Mesothelial cell of epicardium (in vitro differentiated cells): ENCODE results near the gene BTD. TPM values are rescaled to one million over a fixed set of nuclear protein-coding genes. Genes with fewer than 3 reads are reported as not detected.
"Not testable (repeated sequence)": the region's sequence is repeated elsewhere in the genome, so short reads cannot be mapped to it uniquely, and the experiment has no call there.

ENCODE experiments used
- DNase-seq, 2 experiments: peaks; one replicate each; pipeline ENCODE4 v3.0.0; 2021; ENCODE audit warnings: low spot score in 2 of 2; ENCODE audit not compliant: unreplicated experiment in 2 of 2
- H3K27ac Mint-ChIP-seq: 2 replicates; pipeline ENCODE4 v1.8.0; 2021; ENCODE audit warnings: mixed read lengths
- H3K27me3 Mint-ChIP-seq: 2 replicates; pipeline ENCODE4 v1.8.0; 2021; ENCODE audit warnings: low read depth, mixed read lengths
- H3K36me3 Mint-ChIP-seq: 2 replicates; pipeline ENCODE4 v1.8.0; 2021; ENCODE audit warnings: mixed read lengths
- H3K4me1 Mint-ChIP-seq: 2 replicates; pipeline ENCODE4 v1.8.0; 2021; ENCODE audit warnings: mixed read lengths
- H3K4me3 Mint-ChIP-seq: 2 replicates; pipeline ENCODE4 v1.8.0; 2021; ENCODE audit warnings: mild to moderate bottlenecking, moderate library complexity, mixed read lengths
- H3K9me3 Mint-ChIP-seq: 2 replicates; pipeline ENCODE4 v1.8.0; 2021; ENCODE audit warnings: mixed read lengths
- total RNA-seq: library from RNA; stranded (reverse); gene quantifications from 3 replicates; pipeline ENCODE4 v1.2.1, GENCODE V29; 2021
- TF ChIP-seq, protein P1 (sequence below): fragments of 200-600 bp; sonication (generic); IDR thresholded peaks from one replicate; pipeline ENCODE4 v1.5.0; 2021; ENCODE audit warnings: antibody characterized with exemption; ENCODE audit not compliant: unreplicated experiment

Gene BTD
- total RNA-seq, 1 donor from 2014 or later = 12.5 TPM

DNA sequence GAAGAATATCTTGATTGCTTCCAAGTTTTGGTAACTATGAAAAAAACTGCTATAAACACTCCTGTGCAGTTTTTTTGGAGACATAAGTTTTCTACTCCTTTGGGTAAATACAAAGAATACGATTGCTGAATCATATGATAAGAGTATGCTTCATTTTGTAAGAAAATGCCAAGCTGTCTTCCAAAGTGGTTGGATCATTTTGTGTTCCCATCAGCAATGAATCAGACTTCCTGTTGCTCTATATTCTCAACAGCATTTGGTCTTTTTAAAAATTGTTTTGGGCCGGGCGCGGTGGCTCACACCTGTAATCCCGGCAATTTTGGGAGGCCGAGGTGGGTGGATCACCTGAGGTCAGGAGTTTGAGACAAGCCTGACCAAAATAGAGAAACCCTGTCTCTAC lies 14.5 kb downstream of the BTD start:
- Mint-ChIP-seq H3K4me3 (no peak overlapping the region), H3K27me3 (no peaks in the 10 kb centered on the region), H3K9me3 (peaks cover 27% of the 10 kb centered on the region), H3K27ac (no peak overlapping the region), H3K36me3 (peaks cover 19% of the 10 kb centered on the region), H3K4me1 (no peaks in the 10 kb centered on the region)
- TF ChIP-seq, protein P1, sequence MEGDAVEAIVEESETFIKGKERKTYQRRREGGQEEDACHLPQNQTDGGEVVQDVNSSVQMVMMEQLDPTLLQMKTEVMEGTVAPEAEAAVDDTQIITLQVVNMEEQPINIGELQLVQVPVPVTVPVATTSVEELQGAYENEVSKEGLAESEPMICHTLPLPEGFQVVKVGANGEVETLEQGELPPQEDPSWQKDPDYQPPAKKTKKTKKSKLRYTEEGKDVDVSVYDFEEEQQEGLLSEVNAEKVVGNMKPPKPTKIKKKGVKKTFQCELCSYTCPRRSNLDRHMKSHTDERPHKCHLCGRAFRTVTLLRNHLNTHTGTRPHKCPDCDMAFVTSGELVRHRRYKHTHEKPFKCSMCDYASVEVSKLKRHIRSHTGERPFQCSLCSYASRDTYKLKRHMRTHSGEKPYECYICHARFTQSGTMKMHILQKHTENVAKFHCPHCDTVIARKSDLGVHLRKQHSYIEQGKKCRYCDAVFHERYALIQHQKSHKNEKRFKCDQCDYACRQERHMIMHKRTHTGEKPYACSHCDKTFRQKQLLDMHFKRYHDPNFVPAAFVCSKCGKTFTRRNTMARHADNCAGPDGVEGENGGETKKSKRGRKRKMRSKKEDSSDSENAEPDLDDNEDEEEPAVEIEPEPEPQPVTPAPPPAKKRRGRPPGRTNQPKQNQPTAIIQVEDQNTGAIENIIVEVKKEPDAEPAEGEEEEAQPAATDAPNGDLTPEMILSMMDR = no peak
- no peak for DNase-seq

DNA sequence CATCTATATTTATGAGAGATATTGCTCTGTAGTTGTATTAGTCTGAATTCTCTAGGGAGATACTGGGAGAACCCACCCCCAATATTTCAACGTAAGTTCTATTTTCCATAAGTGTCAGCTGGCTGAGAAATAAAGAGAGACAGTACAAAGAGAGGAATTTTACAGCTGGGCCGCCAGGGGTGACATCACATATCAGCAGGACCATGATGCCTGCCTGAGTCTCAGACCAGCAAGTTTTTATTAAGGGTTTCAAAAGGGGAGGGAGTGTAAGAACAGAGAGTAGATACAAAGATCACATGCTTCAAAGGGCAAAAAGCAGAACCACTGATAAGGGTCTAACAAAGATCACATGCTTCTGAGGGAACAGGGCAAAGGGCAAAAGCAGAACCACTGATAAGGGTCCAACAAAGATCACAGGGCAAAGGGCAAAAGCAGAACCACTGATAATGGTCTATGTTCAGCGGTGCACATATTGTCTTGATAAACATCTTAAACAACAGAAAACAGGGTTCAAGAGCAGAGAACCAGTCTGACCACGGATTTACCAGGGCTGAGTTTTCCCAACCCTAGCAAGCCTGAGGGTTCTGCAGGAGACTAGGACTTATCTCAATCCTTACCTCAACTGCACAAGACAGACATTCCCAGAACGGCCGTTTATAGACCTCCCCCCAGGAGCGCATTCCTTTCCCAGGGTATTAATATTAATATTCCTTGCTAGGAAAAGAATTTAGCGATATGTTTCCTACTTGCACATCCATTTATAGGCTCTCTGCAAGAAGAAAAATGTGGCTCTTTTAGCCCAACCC lies 18.3 kb downstream of the BTD start:
- not testable (repeated sequence) for H3K27me3 Mint-ChIP-seq, H3K27ac Mint-ChIP-seq, H3K4me1 Mint-ChIP-seq, DNase-seq, H3K4me3 Mint-ChIP-seq
- Mint-ChIP-seq H3K36me3 (peaks cover 34% of the 10 kb centered on the region), H3K9me3 (peaks cover 48% of the 10 kb centered on the region)

DNA sequence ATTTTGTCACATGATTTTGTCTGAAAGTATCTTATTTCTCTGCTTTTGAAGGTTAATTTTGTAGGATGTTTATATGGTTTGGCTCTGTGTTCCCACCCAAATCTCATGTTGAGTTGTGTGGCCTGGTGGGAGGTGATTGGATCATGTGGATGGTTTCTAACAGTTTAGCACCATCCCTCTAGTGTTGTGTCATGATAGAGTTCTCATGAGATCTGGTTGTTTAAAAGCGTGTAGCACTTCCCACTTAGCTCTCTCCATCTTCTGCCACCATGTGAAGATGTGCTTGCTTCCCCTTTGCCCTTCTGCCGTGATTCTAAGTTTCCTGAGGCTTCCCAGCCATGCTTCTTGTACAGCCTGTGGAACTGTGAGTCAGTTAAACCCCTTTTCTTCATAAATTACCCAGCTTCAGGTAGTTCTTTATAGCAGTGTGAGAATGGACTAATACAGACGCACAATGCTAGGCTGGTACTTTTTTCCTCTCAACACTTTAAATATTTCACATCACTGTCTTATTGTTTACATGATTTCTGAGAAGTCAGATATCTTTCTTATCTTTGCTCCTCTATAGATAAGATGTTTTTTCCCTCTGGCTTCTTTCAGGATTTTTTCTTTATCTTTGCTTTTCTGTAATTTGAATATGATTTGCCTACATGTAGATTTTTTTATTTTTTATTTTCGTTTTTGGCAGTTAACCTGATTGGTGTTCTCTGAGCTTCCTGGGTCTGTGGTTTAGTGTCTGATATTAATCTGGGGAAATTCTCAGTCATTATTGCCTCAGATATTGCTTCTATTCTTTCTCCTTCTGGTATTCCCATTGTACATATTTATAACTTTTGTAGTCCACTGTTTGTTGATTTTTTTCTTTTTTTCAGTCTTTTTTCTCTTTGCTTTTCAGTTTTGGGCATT lies 22.2 kb downstream of the BTD start:
- TF ChIP-seq, protein P1 = no peak
- no peak for DNase-seq
- H3K27me3 Mint-ChIP-seq = no peaks in the 10 kb centered on the region
- peaks cover 44% of the 10 kb centered on the region for H3K9me3 Mint-ChIP-seq
- H3K27ac Mint-ChIP-seq = no peak overlapping the region
- peaks cover 32% of the 10 kb centered on the region for H3K36me3 Mint-ChIP-seq
- H3K4me1 Mint-ChIP-seq = no peaks in the 10 kb centered on the region
- H3K4me3 Mint-ChIP-seq = no peak overlapping the region

DNA sequence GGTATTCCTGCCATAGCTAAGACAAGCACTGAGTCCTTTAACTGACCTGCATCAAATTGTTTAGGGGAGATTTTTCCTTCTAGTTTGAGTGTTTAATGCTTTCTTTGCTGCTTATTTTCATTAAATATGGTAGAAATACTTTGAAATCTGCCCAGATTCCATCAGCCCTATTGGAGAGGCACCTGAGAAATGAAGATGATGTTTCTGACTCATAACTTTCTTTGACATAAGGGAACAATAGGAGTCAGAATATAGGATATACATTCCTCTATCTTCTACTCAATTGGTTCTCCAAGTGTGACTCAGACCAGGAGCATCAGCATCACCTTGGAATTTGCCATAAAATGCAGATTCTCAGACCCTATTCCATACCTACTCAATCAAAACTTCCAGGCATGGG lies 27.4 kb downstream of the BTD start:
- H3K4me1 Mint-ChIP-seq = peaks cover 40% of the 10 kb centered on the region
- no peaks in the 10 kb centered on the region for H3K27me3 Mint-ChIP-seq
- no peak for DNase-seq
- no peak overlapping the region for H3K4me3 Mint-ChIP-seq
- no peaks in the 10 kb centered on the region for H3K9me3 Mint-ChIP-seq
- no peaks in the 10 kb centered on the region for H3K36me3 Mint-ChIP-seq
- TF ChIP-seq, protein P1 = no peak
- H3K27ac Mint-ChIP-seq = no peak overlapping the region

DNA sequence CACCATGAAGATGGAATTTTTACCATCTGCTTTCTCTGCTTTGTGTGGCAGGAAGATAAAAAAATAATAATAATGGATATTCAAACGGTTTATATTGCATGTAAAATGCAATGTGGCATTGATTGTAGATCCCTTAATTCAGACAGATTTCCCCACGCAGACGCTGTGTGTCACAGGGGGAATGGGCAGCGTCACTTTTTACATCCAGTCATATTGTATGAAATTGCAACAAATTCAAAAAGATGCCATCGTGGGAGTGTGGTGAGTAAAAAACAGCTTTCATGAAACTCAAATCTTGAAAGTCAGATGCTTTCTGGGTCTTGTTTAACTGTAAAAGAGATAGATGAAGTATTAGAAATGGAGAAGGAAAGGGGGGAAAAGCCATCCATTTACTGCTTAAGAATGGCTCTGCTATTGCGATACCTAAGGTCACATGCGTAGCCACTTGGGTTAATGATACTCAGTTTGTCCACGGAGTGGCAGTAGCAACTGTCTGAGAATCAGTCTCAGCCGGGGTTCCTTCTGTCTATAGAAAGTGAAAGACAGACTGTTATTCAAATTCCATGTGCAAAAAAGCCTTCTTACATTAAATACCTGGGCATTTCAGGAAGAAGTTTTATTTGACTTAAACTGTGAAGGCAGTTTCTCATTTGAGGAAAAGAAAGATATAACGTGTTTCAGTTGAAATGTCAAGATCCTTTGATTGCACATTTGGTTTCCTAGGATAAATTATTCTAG lies 28.5 kb downstream of the BTD start:
- Mint-ChIP-seq H3K27ac (peak overlapping the region; percentile 92), H3K4me1 (peaks cover 51% of the 10 kb centered on the region), H3K9me3 (no peaks in the 10 kb centered on the region), H3K27me3 (no peaks in the 10 kb centered on the region), H3K4me3 (peak overlapping the region; percentile 37), H3K36me3 (no peaks in the 10 kb centered on the region)
- DNase-seq = no peak
- TF ChIP-seq, protein P1 = peak; percentile 25
